Fibroblast of lung (primary cell): ENCODE measurements around the gene CRYBA2. TPM values are rescaled to one million over a fixed set of nuclear protein-coding genes. Genes with fewer than 3 reads are reported as not detected.

Experiments used
- DNase-seq, 2 donors: peaks; one replicate each; pipeline versions ENCODE4 v3.0.0 to v3.0.0-alpha.2; 2010; ENCODE audit warnings: low read depth in 2 of 2
- H2AFZ ChIP-seq: 2 replicates; pipeline ENCODE4 v1.5.1; 2012; ENCODE audit warnings: low read length, control low read depth, inconsistent platforms
- H3K27ac ChIP-seq: 2 replicates; pipeline ENCODE4 v1.5.1; 2011; ENCODE audit warnings: low read length, control low read depth; ENCODE audit not compliant: insufficient read depth
- H3K27me3 ChIP-seq: 2 replicates; pipeline ENCODE4 v1.5.1; 2011; ENCODE audit warnings: mild to moderate bottlenecking, low read length; ENCODE audit not compliant: control insufficient read depth, insufficient read depth
- H3K36me3 ChIP-seq: 2 replicates; pipeline ENCODE4 v1.5.1; 2011; ENCODE audit warnings: low read length; ENCODE audit not compliant: control insufficient read depth, insufficient read depth
- H3K4me1 ChIP-seq: 2 replicates; pipeline ENCODE4 v1.5.1; 2011; ENCODE audit warnings: low read length; ENCODE audit not compliant: control insufficient read depth, insufficient read depth; ENCODE audit errors: extremely low read depth
- H3K4me2 ChIP-seq: 2 replicates; pipeline ENCODE4 v1.5.1; 2011; ENCODE audit warnings: low read length, control low read depth; ENCODE audit not compliant: insufficient read depth; ENCODE audit errors: extremely low read depth
- H3K4me3 ChIP-seq, 4 experiments: fragments of 200-600 bp in 1 of 4; sonication (generic) in 1 of 4; replicated peaks in 1 of 4; 2 replicates each; pipeline ENCODE4 v1.5.1; 2011 to 2016; ENCODE audit warnings: low read length in 4 of 4, low read depth in 3 of 4, mild to moderate bottlenecking in 3 of 4, control low read depth in 2 of 4, inconsistent platforms in 1 of 4, mixed read lengths in 1 of 4; ENCODE audit not compliant: insufficient read depth in 1 of 4; ENCODE audit errors: control extremely low read depth in 1 of 4
- H3K79me2 ChIP-seq: 2 replicates; pipeline ENCODE4 v1.5.1; 2012; ENCODE audit warnings: mild to moderate bottlenecking, low read length, inconsistent platforms; ENCODE audit not compliant: control insufficient read depth, insufficient read depth
- H3K9ac ChIP-seq: 2 replicates; pipeline ENCODE4 v1.5.1; 2011; ENCODE audit warnings: mild to moderate bottlenecking, low read length, control low read depth; ENCODE audit not compliant: insufficient read depth
- H3K9me3 ChIP-seq: 2 replicates; pipeline ENCODE4 v1.5.1; 2012; ENCODE audit warnings: low read depth, low read length; ENCODE audit not compliant: control insufficient read depth, insufficient read depth
- H4K20me1 ChIP-seq: 2 replicates; pipeline ENCODE4 v1.5.1; 2011; ENCODE audit warnings: low read length; ENCODE audit not compliant: control insufficient read depth, insufficient read depth; ENCODE audit errors: extremely low read depth
- EZH2 ChIP-seq: IDR thresholded peaks from 2 replicates; pipeline ENCODE4 v1.5.1; 2012; ENCODE audit warnings: low read length, control low read depth, mild to moderate bottlenecking; ENCODE audit errors: missing control alignments
- polyA plus RNA-seq, 2 donors: library from polyadenylated mRNA; depleted of rRNA in 1 of 2; stranded (reverse) in 1 of 2; unstranded in 1 of 2; fragments of >200 nt; gene quantifications; 2 replicates each; pipeline ENCODE4 v1.2.1, GENCODE V29; 2011 to 2012; ENCODE audit warnings: missing spikeins in 1 of 2
- total RNA-seq: library from RNA; depleted of rRNA; stranded (reverse); fragments of >200 nt; gene quantifications from 2 replicates; pipeline ENCODE4 v1.2.1, GENCODE V29; 2014
- TF ChIP-seq, protein P1 (sequence below), 2 donors: IDR thresholded peaks in 1 of 2; conservative IDR thresholded peaks in 1 of 2; 1 replicate in 1 of 2; 2 replicates in 1 of 2; pipeline ENCODE4 v1.5.1; 2011 to 2012; ENCODE audit warnings: low read length in 2 of 2, control low read depth in 1 of 2, inconsistent platforms in 1 of 2, low read depth in 1 of 2, mild to moderate bottlenecking in 1 of 2

CRYBA2 gene
- total and polyA plus RNA-seq, 2 donors (not counting 1 experiment from before 2014, with no cell fraction given), result not detected

DNA sequence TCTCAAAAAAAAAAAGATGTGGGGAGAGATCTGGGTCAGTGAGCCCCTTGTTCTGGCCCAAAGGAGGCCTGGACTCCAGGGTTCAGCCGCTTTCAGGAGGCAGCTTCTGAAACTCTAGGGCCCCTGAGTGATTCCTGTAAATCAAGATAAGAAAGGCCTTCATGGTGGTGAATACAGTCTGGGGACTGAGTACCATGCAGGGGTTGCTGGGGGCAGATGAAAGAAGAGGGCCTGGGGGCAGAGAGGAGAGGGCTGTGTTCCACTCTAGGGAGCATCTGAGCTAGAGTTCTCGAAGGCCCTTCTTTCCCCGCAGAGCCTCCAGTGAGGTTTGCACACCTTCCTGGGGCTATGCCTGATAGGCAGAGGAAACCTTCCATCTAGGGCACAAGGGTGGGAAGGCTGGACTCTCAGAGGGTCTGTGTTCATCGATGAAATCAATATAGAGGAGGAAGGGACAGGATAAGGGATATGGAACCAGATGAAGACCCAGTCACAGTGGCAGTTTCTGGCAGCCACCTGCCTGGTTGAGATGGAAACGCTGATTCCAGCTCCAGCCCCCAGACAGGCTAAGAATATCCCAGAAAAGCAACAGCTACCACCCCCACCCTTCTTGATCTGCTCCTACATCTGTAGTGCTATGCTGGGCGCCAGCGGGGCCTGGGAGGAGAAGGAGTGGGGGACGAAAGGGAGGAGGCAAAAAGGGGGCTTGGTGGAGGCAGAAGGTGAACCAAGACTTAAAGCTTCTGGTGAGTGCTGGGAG lies 38.5 kb downstream of the CRYBA2 start:
- H3K79me2 ChIP-seq, result no peaks in the 10 kb centered on the region

DNA sequence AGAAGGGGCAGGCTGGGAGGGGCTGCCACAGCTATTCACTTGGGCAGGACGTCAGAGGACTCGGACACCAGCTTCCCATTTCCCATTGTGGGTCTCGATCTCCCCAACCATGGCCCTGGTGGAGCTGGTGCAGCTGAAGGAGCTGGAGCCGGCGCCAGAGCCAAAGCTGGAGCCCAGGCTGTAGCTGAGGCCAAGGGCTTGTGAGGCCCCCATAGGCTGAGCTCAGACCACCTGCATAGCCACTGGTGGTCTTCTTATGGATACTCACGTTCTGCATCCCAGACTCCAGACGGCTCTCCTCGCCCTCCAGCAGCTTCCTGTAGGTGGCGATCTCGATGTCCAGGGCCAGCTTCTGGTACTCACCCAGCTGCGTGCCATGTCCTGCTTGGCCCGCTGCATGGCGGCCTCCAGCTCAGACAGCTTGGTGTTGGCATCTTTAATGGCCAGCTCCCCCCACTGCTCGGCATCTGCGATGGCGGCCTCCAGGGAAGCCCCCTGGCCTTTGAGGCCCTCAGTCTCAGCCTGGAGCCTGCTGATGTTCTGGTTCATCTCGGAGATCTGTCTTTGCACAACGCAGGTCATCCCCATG lies 39.8 kb downstream of the CRYBA2 start:
- H2AFZ ChIP-seq, result no peak overlapping the region
- TF ChIP-seq EZH2, result no peak
- TF ChIP-seq, protein P1, sequence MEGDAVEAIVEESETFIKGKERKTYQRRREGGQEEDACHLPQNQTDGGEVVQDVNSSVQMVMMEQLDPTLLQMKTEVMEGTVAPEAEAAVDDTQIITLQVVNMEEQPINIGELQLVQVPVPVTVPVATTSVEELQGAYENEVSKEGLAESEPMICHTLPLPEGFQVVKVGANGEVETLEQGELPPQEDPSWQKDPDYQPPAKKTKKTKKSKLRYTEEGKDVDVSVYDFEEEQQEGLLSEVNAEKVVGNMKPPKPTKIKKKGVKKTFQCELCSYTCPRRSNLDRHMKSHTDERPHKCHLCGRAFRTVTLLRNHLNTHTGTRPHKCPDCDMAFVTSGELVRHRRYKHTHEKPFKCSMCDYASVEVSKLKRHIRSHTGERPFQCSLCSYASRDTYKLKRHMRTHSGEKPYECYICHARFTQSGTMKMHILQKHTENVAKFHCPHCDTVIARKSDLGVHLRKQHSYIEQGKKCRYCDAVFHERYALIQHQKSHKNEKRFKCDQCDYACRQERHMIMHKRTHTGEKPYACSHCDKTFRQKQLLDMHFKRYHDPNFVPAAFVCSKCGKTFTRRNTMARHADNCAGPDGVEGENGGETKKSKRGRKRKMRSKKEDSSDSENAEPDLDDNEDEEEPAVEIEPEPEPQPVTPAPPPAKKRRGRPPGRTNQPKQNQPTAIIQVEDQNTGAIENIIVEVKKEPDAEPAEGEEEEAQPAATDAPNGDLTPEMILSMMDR (conservative IDR thresholded peaks at IDR 0.05 in 1 of 2, IDR thresholded peaks at IDR 0.05 in 1 of 2; ENCODE audit: low read depth in 1 of 2, low read length in 2 of 2), result no peak
- H3K27ac ChIP-seq, result no peak overlapping the region
- no peak for DNase-seq
- H3K27me3 ChIP-seq, result peaks cover 36% of the 10 kb centered on the region
- H3K4me3 ChIP-seq, result no peak overlapping the region
- no peaks in the 10 kb centered on the region for H3K4me1 ChIP-seq
- H3K36me3 ChIP-seq, result no peaks in the 10 kb centered on the region
- no peak overlapping the region for H3K4me2 ChIP-seq
- H4K20me1 ChIP-seq, result no peaks in the 10 kb centered on the region
- H3K9me3 ChIP-seq, result no peaks in the 10 kb centered on the region
- H3K9ac ChIP-seq, result no peak overlapping the region
- H3K79me2 ChIP-seq, result no peaks in the 10 kb centered on the region

More for the DNA sequence above, 38.5 kb downstream of the CRYBA2 start:
- Histone ChIP-seq H2AFZ (no peak overlapping the region), H3K4me2 (no peak overlapping the region), H3K27me3 (peaks cover 45% of the 10 kb centered on the region), H3K27ac (no peak overlapping the region), H3K4me3 (no peak overlapping the region), H3K9ac (no peak overlapping the region), H3K4me1 (no peaks in the 10 kb centered on the region), H4K20me1 (no peaks in the 10 kb centered on the region), H3K9me3 (no peaks in the 10 kb centered on the region), H3K36me3 (no peaks in the 10 kb centered on the region)
- no peak for TF ChIP-seq EZH2
- TF ChIP-seq, protein P1 (conservative IDR thresholded peaks at IDR 0.05 in 1 of 2, IDR thresholded peaks at IDR 0.05 in 1 of 2; ENCODE audit: low read depth in 1 of 2, low read length in 2 of 2), result no peak
- no peak for DNase-seq

DNA sequence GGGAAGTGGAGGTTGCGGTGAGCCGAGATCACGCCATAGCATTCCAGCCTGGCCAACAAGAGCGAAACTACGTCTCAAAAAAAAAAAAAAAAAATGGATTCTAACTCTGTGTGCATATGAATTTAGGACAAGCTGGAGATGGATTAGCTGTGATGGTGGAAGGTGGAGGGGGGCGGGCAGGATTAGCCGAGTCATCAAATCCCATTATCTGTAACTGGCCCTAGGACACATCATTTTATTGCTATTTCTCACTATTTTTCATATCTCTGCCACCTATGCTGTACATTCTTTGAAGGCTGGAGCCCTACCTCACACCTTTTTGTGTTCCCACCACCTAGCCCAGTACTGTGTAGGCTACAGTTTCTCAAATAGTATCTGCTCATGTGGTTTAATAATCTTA lies 41.1 kb downstream of the CRYBA2 start:
- H3K27me3 ChIP-seq, result peaks cover 25% of the 10 kb centered on the region
- TF ChIP-seq, protein P1 (conservative IDR thresholded peaks at IDR 0.05 in 1 of 2, IDR thresholded peaks at IDR 0.05 in 1 of 2; ENCODE audit: low read depth in 1 of 2, low read length in 2 of 2), result no peak
- no peak for TF ChIP-seq EZH2
- no peak for DNase-seq
- H3K4me3 ChIP-seq, result no peak overlapping the region
- H3K36me3 ChIP-seq, result no peaks in the 10 kb centered on the region
- H3K4me1 ChIP-seq, result no peaks in the 10 kb centered on the region
- H3K9ac ChIP-seq, result no peak overlapping the region
- H3K79me2 ChIP-seq, result no peaks in the 10 kb centered on the region
- H3K9me3 ChIP-seq, result no peaks in the 10 kb centered on the region
- H3K27ac ChIP-seq, result no peak overlapping the region
- no peak overlapping the region for H2AFZ ChIP-seq
- H3K4me2 ChIP-seq, result no peak overlapping the region
- H4K20me1 ChIP-seq, result no peaks in the 10 kb centered on the region
